Iris pigment epithelial cell (primary cell): ENCODE results near the gene MTLN.
A peak's percentile ranks its signal among the peaks of the same experiment; 100 is the strongest.
"Not testable (repeated sequence)": the region's sequence is repeated elsewhere in the genome, so short reads cannot be mapped to it uniquely, and the experiment has no call there.

Source experiments
- DNase-seq: peaks from one replicate; pipeline ENCODE4 v3.0.0-alpha.2; 2011; ENCODE audit warnings: low read depth

Gene MTLN

GRCh38 chr2:110198016-110198415 lies 14.3 kb downstream of the MTLN start:
- no peak for DNase-seq

- DNase-seq, result no peak
Measured at GRCh38 chr2:110197452-110197851, 14.9 kb downstream of the MTLN start.

- not testable (repeated sequence) for DNase-seq
Measured at GRCh38 chr2:110190169-110190568, 22.2 kb downstream of the MTLN start.

GRCh38 chr2:110182449-110182848 lies 29.9 kb downstream of the MTLN start:
- no peak for DNase-seq

- no peak for DNase-seq
Measured at GRCh38 chr2:110180036-110180435, 32.3 kb downstream of the MTLN start.

GRCh38 chr2:110173523-110173922 lies 38.8 kb downstream of the MTLN start:
- peak; percentile 79 for DNase-seq

- no peak for DNase-seq
Measured at GRCh38 chr2:110172506-110172905, 39.8 kb downstream of the MTLN start.

GRCh38 chr2:110170102-110170501 lies 42.2 kb downstream of the MTLN start:
- no peak for DNase-seq

- no peak for DNase-seq
Measured at GRCh38 chr2:110167326-110168000, 44.9 kb downstream of the MTLN start.

- no peak for DNase-seq
Measured at GRCh38 chr2:110166266-110166665, 46.1 kb downstream of the MTLN start.
